KG1 (cell line): ENCODE results near the gene LATS1.
"Not testable (repeated sequence)": the region's sequence is repeated elsewhere in the genome, so short reads cannot be mapped to it uniquely, and the experiment has no call there.

ENCODE experiments used
- DNase-seq: peaks from one replicate; lab custom pipeline; 2025; lab: John Stamatoyannopoulos, UW

LATS1 gene

GRCh38 chr6:149728499-149729234 is 10.8 kb upstream of the LATS1 start:
- DNase-seq: no peak

- peak; percentile 59 for DNase-seq
These were observed 10.0 kb upstream of the LATS1 start for GRCh38 chr6:149727793-149728498.

- DNase-seq: no peak
These were observed 7.9 kb upstream of the LATS1 start for GRCh38 chr6:149725785-149726184.

- DNase-seq: no peak
These were observed 6.0 kb upstream of the LATS1 start for GRCh38 chr6:149723771-149724417.

- DNase-seq: no peak
These were observed 5.4 kb upstream of the LATS1 start for GRCh38 chr6:149723262-149723661.

GRCh38 chr6:149719531-149719930 is 1.6 kb upstream of the LATS1 start:
- no peak for DNase-seq

GRCh38 chr6:149717255-149717587 is 680 bp downstream of the LATS1 start:
- no peak for DNase-seq

GRCh38 chr6:149716181-149716963 is 1.5 kb downstream of the LATS1 start:
- DNase-seq: no peak

GRCh38 chr6:149714442-149714841 is 3.5 kb downstream of the LATS1 start:
- no peak for DNase-seq

- DNase-seq: no peak
These were observed 6.2 kb downstream of the LATS1 start for GRCh38 chr6:149711711-149712110.

- DNase-seq: no peak
These were observed 16.2 kb downstream of the LATS1 start for GRCh38 chr6:149701714-149702113.

- no peak for DNase-seq
These were observed 18.8 kb downstream of the LATS1 start for GRCh38 chr6:149699150-149699549.

GRCh38 chr6:149698175-149698574 is 19.7 kb downstream of the LATS1 start:
- no peak for DNase-seq

- DNase-seq: no peak
These were observed 21.0 kb downstream of the LATS1 start for GRCh38 chr6:149696901-149697300.

- no peak for DNase-seq
These were observed 23.0 kb downstream of the LATS1 start for GRCh38 chr6:149694921-149695320.

- no peak for DNase-seq
These were observed 26.7 kb downstream of the LATS1 start for GRCh38 chr6:149691201-149691600.

GRCh38 chr6:149686230-149686629 is 31.7 kb downstream of the LATS1 start:
- no peak for DNase-seq

- no peak for DNase-seq
These were observed 34.5 kb downstream of the LATS1 start for GRCh38 chr6:149683256-149683859.

- DNase-seq: not testable (repeated sequence)
These were observed 36.1 kb downstream of the LATS1 start for GRCh38 chr6:149681845-149682244.

- no peak for DNase-seq
These were observed 36.7 kb downstream of the LATS1 start for GRCh38 chr6:149681209-149681608.

GRCh38 chr6:149680503-149680902 is 37.4 kb downstream of the LATS1 start:
- DNase-seq: no peak

GRCh38 chr6:149672265-149672664 is 45.6 kb downstream of the LATS1 start:
- DNase-seq: not testable (repeated sequence)
